Left lung (tissue), 10 donors: Measurements from ENCODE around the gene B3GNT2. TPM values are rescaled to one million over a fixed set of nuclear protein-coding genes. Genes with fewer than 3 reads are reported as not detected.

ENCODE experiments used
- ATAC-seq: fragments of 200-7000 bp; cut with Tn5 transposase; one replicate; pipeline ENCODE4 v1.9.1; 2020; ENCODE audit warnings: moderate library complexity
- DNase-seq, 4 donors: peaks; one replicate each; pipeline ENCODE4 v3.0.0-alpha.2; 2013 to 2020
- H3K27ac ChIP-seq, 2 donors: fragments of 200-600 bp; sonication (generic) in 1 of 2; one replicate each; pipeline versions ENCODE4 v1.5.0 to v1.8.0; 2020 to 2021
- H3K27me3 ChIP-seq, 2 donors: fragments of 200-600 bp; sonication (generic) in 1 of 2; one replicate each; pipeline versions ENCODE4 v1.5.0 to v1.8.0; 2020 to 2021
- H3K36me3 ChIP-seq, 2 donors: fragments of 200-600 bp; sonication (generic) in 1 of 2; one replicate each; pipeline versions ENCODE4 v1.5.0 to v1.8.0; 2020 to 2021
- H3K4me1 ChIP-seq, 2 donors: fragments of 200-600 bp; one replicate each; pipeline ENCODE4 v1.8.0; 2021
- H3K4me3 ChIP-seq, 2 donors: fragments of 200-600 bp; sonication (generic) in 1 of 2; one replicate each; pipeline versions ENCODE4 v1.5.0 to v1.8.0; 2020 to 2021; ENCODE audit warnings: mild to moderate bottlenecking in 1 of 2
- H3K9me3 ChIP-seq, 2 donors: fragments of 200-600 bp; sonication (generic) in 1 of 2; one replicate each; pipeline versions ENCODE4 v1.5.0 to v1.8.0; 2020 to 2021
- intact Hi-C, 2 donors: fragments of 100-400 bp; cut with DNase I; formaldehyde crosslinking; loops; one replicate each; pipeline versions ENCODE4 v1.11.2 to v1.14.2; 2022
- polyA plus RNA-seq, 6 donors: library from polyadenylated mRNA; unstranded; fragments of 120-200 nt; gene quantifications; one replicate each; pipeline ENCODE4 v1.2.1, GENCODE V29; 2013; ENCODE audit not compliant: insufficient read length in 6 of 6
- total RNA-seq, 2 donors: library from RNA; stranded (reverse); fragmentation: NEBNext Ultra II Directional; extraction: Animal tissue kit (Norgen Biotek cat#: 25700); gene quantifications; one replicate each; pipeline ENCODE4 v1.2.1, GENCODE V29; 2021
- TF ChIP-seq, protein P1 (sequence below), 2 donors: fragments of 200-600 bp; sonication (generic) in 1 of 2; IDR thresholded peaks; one replicate each; pipeline versions ENCODE4 v1.5.0 to v1.8.0; 2021; ENCODE audit warnings: antibody characterized with exemption in 2 of 2
- donor health status: DM: no; HTN: yes; CAD: no.
- donor health status: DM: no; HTN: no; CAD: no.

B3GNT2 gene
- total and polyA plus RNA-seq, 8 donors: 22.9 to 33.0 (median 30.4) TPM

DNA sequence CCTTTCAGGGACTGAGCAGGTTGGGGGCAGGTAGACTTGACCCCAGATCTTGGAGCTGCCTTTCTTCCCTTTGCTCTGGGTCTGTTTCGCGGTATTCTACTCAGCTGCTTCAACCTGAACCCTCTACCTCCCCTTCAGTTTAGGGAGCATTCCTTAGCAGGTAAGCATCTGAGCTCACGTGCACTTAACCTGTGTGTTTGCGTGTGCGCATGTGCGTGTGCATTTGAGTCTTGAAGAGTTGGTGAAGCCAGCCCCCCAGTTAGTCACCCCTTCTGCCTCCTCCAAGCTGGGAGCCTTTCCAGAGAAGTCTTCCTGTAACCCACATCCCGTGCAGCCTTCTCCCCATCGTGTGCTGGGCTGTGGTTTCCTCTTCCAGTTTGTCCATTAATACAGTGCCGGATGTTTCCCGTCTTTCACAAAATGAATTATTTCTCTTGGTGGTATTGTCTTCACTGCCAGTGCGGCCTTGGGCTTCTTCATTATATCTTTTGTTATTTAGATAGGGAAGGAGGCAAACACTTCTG is 33.2 kb downstream of the B3GNT2 start:
- no peak overlapping the region for H3K27ac ChIP-seq
- no peak for ATAC-seq

DNA sequence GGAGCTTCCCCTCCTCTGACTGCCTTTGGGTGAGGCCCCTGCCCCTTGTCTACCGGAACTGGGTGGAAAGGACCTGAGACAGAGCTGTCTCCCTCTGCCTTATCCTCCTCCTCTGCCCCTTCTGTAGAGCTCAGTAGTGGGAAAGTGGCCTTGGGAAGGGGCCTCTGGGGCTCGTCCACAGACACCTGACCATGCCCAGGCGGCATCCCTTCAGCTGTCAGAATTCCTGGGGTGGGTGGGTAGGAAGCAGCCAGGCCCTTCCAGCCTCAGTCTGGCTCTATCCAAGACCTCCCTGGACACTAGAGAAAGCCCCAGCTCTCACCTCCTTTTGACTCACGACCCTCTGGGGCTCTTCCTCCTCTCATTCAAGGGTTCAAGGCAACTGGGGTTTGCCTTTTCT is 35.6 kb downstream of the B3GNT2 start:
- DNase-seq: no peak
- Histone ChIP-seq H3K27ac (no peak overlapping the region), H3K4me3 (no peak overlapping the region), H3K9me3 (no peaks in the 10 kb centered on the region), H3K4me1 (no peaks in the 10 kb centered on the region), H3K36me3 (peaks cover 0 to 4% of the 10 kb centered on the region in 2 donors), H3K27me3 (no peaks in the 10 kb centered on the region)
- ATAC-seq: no peak
- intact Hi-C loops: no loop called here
- TF ChIP-seq, protein P1, sequence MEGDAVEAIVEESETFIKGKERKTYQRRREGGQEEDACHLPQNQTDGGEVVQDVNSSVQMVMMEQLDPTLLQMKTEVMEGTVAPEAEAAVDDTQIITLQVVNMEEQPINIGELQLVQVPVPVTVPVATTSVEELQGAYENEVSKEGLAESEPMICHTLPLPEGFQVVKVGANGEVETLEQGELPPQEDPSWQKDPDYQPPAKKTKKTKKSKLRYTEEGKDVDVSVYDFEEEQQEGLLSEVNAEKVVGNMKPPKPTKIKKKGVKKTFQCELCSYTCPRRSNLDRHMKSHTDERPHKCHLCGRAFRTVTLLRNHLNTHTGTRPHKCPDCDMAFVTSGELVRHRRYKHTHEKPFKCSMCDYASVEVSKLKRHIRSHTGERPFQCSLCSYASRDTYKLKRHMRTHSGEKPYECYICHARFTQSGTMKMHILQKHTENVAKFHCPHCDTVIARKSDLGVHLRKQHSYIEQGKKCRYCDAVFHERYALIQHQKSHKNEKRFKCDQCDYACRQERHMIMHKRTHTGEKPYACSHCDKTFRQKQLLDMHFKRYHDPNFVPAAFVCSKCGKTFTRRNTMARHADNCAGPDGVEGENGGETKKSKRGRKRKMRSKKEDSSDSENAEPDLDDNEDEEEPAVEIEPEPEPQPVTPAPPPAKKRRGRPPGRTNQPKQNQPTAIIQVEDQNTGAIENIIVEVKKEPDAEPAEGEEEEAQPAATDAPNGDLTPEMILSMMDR (IDR thresholded peaks at IDR 0.05): no peak

More for the DNA sequence above, 33.2 kb downstream of the B3GNT2 start:
- Histone ChIP-seq H3K36me3 (peaks cover 0 to 16% of the 10 kb centered on the region in 2 donors), H3K9me3 (no peaks in the 10 kb centered on the region), H3K27me3 (no peaks in the 10 kb centered on the region), H3K4me3 (no peak overlapping the region), H3K4me1 (peaks cover 0 to 3% of the 10 kb centered on the region in 2 donors)
- intact Hi-C loops: no loop called here
- TF ChIP-seq, protein P1 (IDR thresholded peaks at IDR 0.05): no peak
- no peak for DNase-seq

DNA sequence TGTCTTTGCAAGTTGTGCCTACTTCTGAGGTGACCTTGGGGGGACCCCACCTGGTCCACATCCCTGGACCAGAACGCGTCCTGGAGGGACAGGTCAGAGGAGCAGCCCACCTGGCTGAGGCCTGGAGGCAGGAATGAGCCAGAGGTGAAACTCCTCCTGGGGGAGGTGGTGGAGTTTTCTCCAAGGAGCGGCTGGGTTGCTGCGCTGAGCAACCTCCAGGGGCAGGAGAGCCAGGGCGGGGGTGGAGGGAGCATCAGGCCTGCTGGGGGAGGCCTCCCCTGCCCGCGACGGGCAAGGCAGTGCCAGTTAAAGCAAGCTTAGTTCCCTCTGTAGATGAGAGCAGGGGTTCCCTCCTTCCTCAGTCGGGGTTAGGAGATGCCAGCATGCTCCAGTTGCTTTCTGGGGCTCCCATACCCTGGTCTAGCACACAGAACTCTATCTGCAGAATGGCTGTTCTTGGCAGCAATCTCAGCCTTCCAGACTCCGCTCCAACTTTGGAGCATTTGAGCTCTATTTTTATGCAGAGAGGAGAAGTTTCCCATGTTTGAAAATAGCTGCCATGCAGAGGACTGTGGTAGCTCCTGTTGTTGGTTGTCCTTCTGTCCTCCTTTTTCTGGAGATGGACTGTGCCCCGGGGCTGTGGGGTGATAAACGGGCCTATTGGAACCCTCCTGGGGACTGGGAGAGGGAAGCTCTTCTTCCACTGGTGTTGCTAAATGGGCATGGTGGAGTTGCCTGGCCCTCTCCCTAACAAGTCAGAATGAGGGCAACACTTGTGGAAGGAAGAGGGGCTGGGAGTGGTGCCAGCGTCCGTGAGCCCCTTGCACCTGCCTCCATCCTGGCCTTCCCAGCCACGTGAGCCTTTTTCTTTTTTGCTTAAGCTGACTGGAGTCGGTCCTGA is 39.1 kb downstream of the B3GNT2 start:
- H3K36me3 ChIP-seq: no peaks in the 10 kb centered on the region
- no peak for DNase-seq
- H3K4me1 ChIP-seq: no peaks in the 10 kb centered on the region
- intact Hi-C loops: no loop called here
- H3K9me3 ChIP-seq: no peaks in the 10 kb centered on the region
- H3K27ac ChIP-seq: no peak overlapping the region
- TF ChIP-seq, protein P1 (IDR thresholded peaks at IDR 0.05): no peak
- H3K27me3 ChIP-seq: no peaks in the 10 kb centered on the region
- no peak overlapping the region for H3K4me3 ChIP-seq
- ATAC-seq: no peak

DNA sequence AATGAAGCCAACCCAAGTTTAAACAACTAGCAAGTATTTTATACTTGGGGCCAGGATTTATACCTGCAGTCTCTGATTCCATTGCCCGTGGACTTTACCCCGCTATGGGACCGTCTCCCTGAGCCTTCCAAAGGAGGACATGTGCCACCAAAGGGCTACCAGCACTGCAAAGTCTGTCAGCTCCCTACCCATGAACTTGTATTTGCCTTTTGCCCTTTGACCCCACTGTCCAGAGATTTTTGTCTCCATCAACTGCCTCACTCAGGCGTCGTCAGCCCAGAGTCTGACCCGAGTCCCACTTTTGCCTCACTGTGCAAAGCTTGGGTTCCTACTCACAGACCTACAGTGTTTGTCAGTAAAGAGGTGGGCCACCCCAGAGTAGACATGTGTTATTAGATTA is 40.6 kb downstream of the B3GNT2 start:
- no peak for DNase-seq
- H3K27me3 ChIP-seq: no peaks in the 10 kb centered on the region
- no peaks in the 10 kb centered on the region for H3K36me3 ChIP-seq
- H3K27ac ChIP-seq: no peak overlapping the region
- TF ChIP-seq, protein P1 (IDR thresholded peaks at IDR 0.05): no peak
- no peaks in the 10 kb centered on the region for H3K4me1 ChIP-seq
- no peak overlapping the region for H3K4me3 ChIP-seq
- no peak for ATAC-seq
- intact Hi-C loops: no loop called here
- no peaks in the 10 kb centered on the region for H3K9me3 ChIP-seq

GRCh38 chr2:62238236-62238635 is 42.3 kb downstream of the B3GNT2 start:
- TF ChIP-seq, protein P1 (IDR thresholded peaks at IDR 0.05): no peak
- DNase-seq: no peak

More at GRCh38 chr2:62238236-62238635, 42.3 kb downstream of the B3GNT2 start:
- H3K4me1 ChIP-seq: no peaks in the 10 kb centered on the region
- no peak overlapping the region for H3K27ac ChIP-seq
- no peaks in the 10 kb centered on the region for H3K27me3 ChIP-seq
- no peak overlapping the region for H3K4me3 ChIP-seq
- H3K36me3 ChIP-seq: no peaks in the 10 kb centered on the region
- no peaks in the 10 kb centered on the region for H3K9me3 ChIP-seq
- no peak for ATAC-seq
- intact Hi-C loops: no loop called here
